WTC11 (cell line): Measurements from ENCODE around the gene PSPC1. TPM values are rescaled to one million over a fixed set of nuclear protein-coding genes. Genes with fewer than 3 reads are reported as not detected.
A peak's percentile ranks its signal among the peaks of the same experiment; 100 is the strongest.

Experiments
- ATAC-seq: fragments of 200-7000 bp; cut with Tn5 transposase; 2 replicates; pipeline ENCODE4 v1.10.0; 2021; ENCODE audit warnings: mild to moderate bottlenecking, moderate library complexity
- CTCF ChIA-PET: fragments of 300-600 bp; sonication (Branson Sonifier 250); formaldehyde crosslinking; loops from one replicate; lab custom pipeline; 2021; ENCODE audit warnings: antibody characterized with exemption; lab: Charles Lee
- POLR2A ChIA-PET: fragments of 350-600 bp; sonication (Branson Sonifier 250); formaldehyde crosslinking; loops from one replicate; lab custom pipeline; 2021; ENCODE audit warnings: antibody characterized with exemption; lab: Charles Lee
- DNase-seq: peaks from one replicate; pipeline ENCODE4 v3.0.0; 2021; ENCODE audit warnings: low spot score
- H3K27ac Mint-ChIP-seq: 2 replicates; pipeline ENCODE4 v1.8.0; 2021; ENCODE audit warnings: mixed read lengths
- H3K27me3 Mint-ChIP-seq: 2 replicates; pipeline ENCODE4 v1.8.0; 2021; ENCODE audit warnings: low read depth, mild to moderate bottlenecking, moderate library complexity, mixed read lengths
- H3K36me3 Mint-ChIP-seq: 2 replicates; pipeline ENCODE4 v1.8.0; 2021; ENCODE audit warnings: mixed read lengths
- H3K4me1 Mint-ChIP-seq: 2 replicates; pipeline ENCODE4 v1.8.0; 2022; ENCODE audit warnings: mixed read lengths
- H3K4me3 Mint-ChIP-seq: 2 replicates; pipeline ENCODE4 v1.8.0; 2021; ENCODE audit warnings: mild to moderate bottlenecking, moderate library complexity, mixed read lengths
- H3K9me3 Mint-ChIP-seq: 2 replicates; pipeline ENCODE4 v1.8.0; 2021; ENCODE audit warnings: mixed read lengths
- AFF4 ChIP-seq: sonication (generic); formaldehyde crosslinking; IDR thresholded peaks from 2 replicates; pipeline ENCODE4 v1.8.1; 2023; ENCODE audit warnings: mild to moderate bottlenecking, missing genetic modification reagents, borderline replicate concordance
- ARID4B ChIP-seq: sonication (generic); formaldehyde crosslinking; IDR thresholded peaks from 2 replicates; pipeline ENCODE4 v1.8.0; 2023; ENCODE audit warnings: missing genetic modification reagents, mild to moderate bottlenecking, borderline replicate concordance
- CBFB ChIP-seq: sonication (generic); formaldehyde crosslinking; IDR thresholded peaks from 2 replicates; pipeline ENCODE4 v1.8.1; 2022; ENCODE audit warnings: mild to moderate bottlenecking, low read depth, missing genetic modification reagents
- CDX4 ChIP-seq: fragments of 250-450 bp; sonication (Bioruptor Pico); IDR thresholded peaks from 2 replicates; pipeline ENCODE4 v1.9.0; 2021; ENCODE audit warnings: moderate library complexity, mild to moderate bottlenecking, inconsistent platforms, borderline replicate concordance
- E2F4 ChIP-seq: sonication (generic); formaldehyde crosslinking; IDR thresholded peaks from 2 replicates; pipeline ENCODE4 v1.8.1; 2022; ENCODE audit warnings: low read depth, mild to moderate bottlenecking, moderate library complexity, missing genetic modification reagents, borderline replicate concordance
- E2F5 ChIP-seq: sonication (generic); formaldehyde crosslinking; IDR thresholded peaks from 2 replicates; pipeline ENCODE4 v1.8.1; 2022; ENCODE audit warnings: mild to moderate bottlenecking, moderate library complexity, missing genetic modification reagents
- ELF4 ChIP-seq: sonication (generic); formaldehyde crosslinking; IDR thresholded peaks from 2 replicates; pipeline ENCODE4 v1.8.1; 2022; ENCODE audit warnings: low read depth, mild to moderate bottlenecking, moderate library complexity, missing genetic modification reagents
- ETV6 ChIP-seq: sonication (generic); formaldehyde crosslinking; IDR thresholded peaks from 2 replicates; pipeline ENCODE4 v1.8.1; 2022; ENCODE audit warnings: mild to moderate bottlenecking, missing genetic modification reagents
- GRHL2 ChIP-seq: fragments of 250-450 bp; sonication (Bioruptor Pico); IDR thresholded peaks from 2 replicates; pipeline ENCODE4 v1.8.0; 2022; ENCODE audit warnings: mild to moderate bottlenecking, moderate library complexity; ENCODE audit not compliant: insufficient replicate concordance, severe bottlenecking
- MYBL2 ChIP-seq: sonication (generic); formaldehyde crosslinking; IDR thresholded peaks from 2 replicates; pipeline ENCODE4 v1.8.1; 2023; ENCODE audit warnings: mild to moderate bottlenecking, moderate library complexity, missing genetic modification reagents
- NR1H2 ChIP-seq: sonication (generic); formaldehyde crosslinking; IDR thresholded peaks from 2 replicates; pipeline ENCODE4 v1.9.0; 2021; ENCODE audit warnings: mild to moderate bottlenecking, moderate library complexity, missing genetic modification reagents
- ZNF121 ChIP-seq: sonication (generic); formaldehyde crosslinking; IDR thresholded peaks from 2 replicates; pipeline ENCODE4 v1.8.0; 2023; ENCODE audit warnings: missing genetic modification reagents
- ZNF425 ChIP-seq: fragments of 250-450 bp; sonication (Bioruptor Pico); conservative IDR thresholded peaks from 2 replicates; pipeline ENCODE4 v1.9.0; 2021; ENCODE audit warnings: mild to moderate bottlenecking
- ZSCAN18 ChIP-seq: fragments of 250-450 bp; sonication (Bioruptor Pico); IDR thresholded peaks from 2 replicates; pipeline ENCODE4 v2.1.2; 2022; ENCODE audit warnings: mild to moderate bottlenecking, moderate library complexity
- total RNA-seq: library from RNA; stranded (reverse); gene quantifications from 3 replicates; pipeline ENCODE4 v1.2.3, GENCODE V29; 2021

The PSPC1 gene
- total RNA-seq, 1 experiment from 2014 or later, result 67.5 TPM

- TF ChIP-seq ZNF425 (CRISPR knock-in tag) (no peak), E2F4 (CRISPR knock-in tag) (no peak), ZSCAN18 (no peak)
Observed at GRCh38 chr13:19767966-19768365, 14.8 kb downstream of the PSPC1 start (continued).

- H3K4me3 Mint-ChIP-seq, result no peak overlapping the region
- DNase-seq (no peak), ATAC-seq (peak; percentile 65)
- H3K27me3 Mint-ChIP-seq, result no peaks in the 10 kb centered on the region
- no peaks in the 10 kb centered on the region for H3K9me3 Mint-ChIP-seq
- POLR2A ChIA-PET, result no interaction called here
- peaks cover 18% of the 10 kb centered on the region for H3K4me1 Mint-ChIP-seq
- H3K36me3 Mint-ChIP-seq, result peaks cover 61% of the 10 kb centered on the region
- CTCF ChIA-PET, result interaction anchor here (1.8 to 3.0 kb wide), 2 partner anchors 30 to 52 kb away, joined by 3 to 9 read pairs; no protein-coding TSS in a partner anchor
- peak overlapping the region; percentile 92 for H3K27ac Mint-ChIP-seq
- TF ChIP-seq NR1H2 (CRISPR knock-in tag), result no peak
- TF ChIP-seq ARID4B (CRISPR knock-in tag), result no peak
- no peak for TF ChIP-seq CDX4 (CRISPR knock-in tag)
- TF ChIP-seq MYBL2 (CRISPR knock-in tag), result no peak
- TF ChIP-seq ZSCAN18, result no peak
- no peak for TF ChIP-seq AFF4 (CRISPR knock-in tag)
- no peak for TF ChIP-seq ELF4
- no peak for TF ChIP-seq ZNF121
- no peak for TF ChIP-seq E2F4 (CRISPR knock-in tag)
- no peak for TF ChIP-seq E2F5
- TF ChIP-seq ETV6 (CRISPR knock-in tag), result no peak
- TF ChIP-seq CBFB (CRISPR knock-in tag), result no peak
- no peak for TF ChIP-seq GRHL2 (CRISPR knock-in tag)
- TF ChIP-seq, all 79 proteins: peak for 0
Observed at GRCh38 chr13:19766591-19766990, 16.2 kb downstream of the PSPC1 start.
